Adrenal gland (tissue), 12 donors: ENCODE results near the gene LRRC15. TPM values are rescaled to one million over a fixed set of nuclear protein-coding genes. Genes with fewer than 3 reads are reported as not detected.
A peak's percentile ranks its signal among the peaks of the same experiment; 100 is the strongest.

Experiments used
- DNase-seq, 7 donors: peaks; one replicate each; pipeline ENCODE4 v3.0.0-alpha.2; 2019 to 2020
- H3K27ac ChIP-seq, 5 donors: fragments of 200-600 bp; sonication (generic) in 4 of 5; 1 replicate in 3 of 5; 2 replicates in 2 of 5; pipeline versions ENCODE4 v1.5.1 to v1.8.0; 2016 to 2020; ENCODE audit warnings: mild to moderate bottlenecking in 1 of 5
- H3K27me3 ChIP-seq: fragments of 200-600 bp; 2 replicates; pipeline ENCODE4 v1.8.0; 2021
- H3K36me3 ChIP-seq, 2 donors: fragments of 200-600 bp; replicated peaks in 1 of 2; 1 replicate in 1 of 2; 2 replicates in 1 of 2; pipeline versions ENCODE4 v1.5.1 to v1.8.0; 2018 to 2022
- H3K4me1 ChIP-seq, 2 donors: fragments of 200-600 bp; replicated peaks in 1 of 2; 1 replicate in 1 of 2; 2 replicates in 1 of 2; pipeline versions ENCODE4 v1.5.1 to v1.8.0; 2018 to 2021
- H3K4me3 ChIP-seq, 4 donors: fragments of 200-600 bp; sonication (generic) in 3 of 4; one replicate each; pipeline ENCODE4 v1.5.1; 2016 to 2018
- H3K9me3 ChIP-seq, 3 donors: fragments of 200-600 bp; sonication (generic) in 1 of 3; replicated peaks in 1 of 3; 1 replicate in 2 of 3; 2 replicates in 1 of 3; pipeline versions ENCODE4 v1.5.1 to v1.8.0; 2016 to 2021
- CTCF ChIP-seq, 6 experiments: fragments of 450-650 bp in 4 of 6; fragments of 200-600 bp in 2 of 6; sonication (generic) in 1 of 6; IDR thresholded peaks; 1 replicate in 5 of 6; 2 replicates in 1 of 6; pipeline versions ENCODE4 v1.5.1 to v1.8.0; 2016 to 2021; ENCODE audit warnings: antibody characterized with exemption in 6 of 6, mild to moderate bottlenecking in 2 of 6, moderate library complexity in 1 of 6
- POLR2A ChIP-seq, 2 donors: fragments of 450-650 bp; IDR thresholded peaks; one replicate each; pipeline ENCODE4 v1.6.1; 2017; ENCODE audit warnings: antibody characterized with exemption in 2 of 2, mild to moderate bottlenecking in 2 of 2, moderate library complexity in 1 of 2
- WGBS, 4 donors: extraction: QIAGEN DNeasy Blood & Tissue Kit in 2 of 4; methylation state at CpG; one replicate each; pipeline versions ENCODE4 v1.1.5 to v1.1.7; 2013 to 2017; 5-methylcytosine and 5-hydroxymethylcytosine counted together
- intact Hi-C, 2 donors: fragments of 100-400 bp; cut with DNase I; formaldehyde crosslinking; loops; one replicate each; pipeline versions ENCODE4 v1.14.1 to v1.15.0; 2022 to 2023
- polyA plus RNA-seq, 3 donors: library from polyadenylated mRNA; stranded (reverse); fragments of 200-250 nt in 2 of 3; fragments of 350-450 nt in 1 of 3; fragmentation: Illumina TruSeq in 1 of 3; extraction: RNeasy Lipid Tissue Mini Kit (QIAGEN cat#74804) in 1 of 3; gene quantifications; one replicate each; pipeline ENCODE4 v1.2.3, GENCODE V29; 2013 to 2014
- total RNA-seq, 9 donors: library from RNA; depleted of rRNA in 4 of 9; stranded (reverse); fragments of >200 nt in 4 of 9; fragments of 120-200 nt in 1 of 9; fragmentation: NEBNext Ultra II Directional in 1 of 9; extraction: Animal tissue kit (Norgen Biotek cat#: 25700) in 1 of 9; gene quantifications; one replicate each; pipeline versions ENCODE4 v1.1.0 to v1.2.4, GENCODE V29; 2013 to 2023
- donor health status: healthy with polysubstance abuse.
- donor health status: Bipolar disorder and iron deficiency.
- donor health status: DM: yes; HTN: yes; CAD: no.
- donor health status: DM: no; HTN: no; CAD: no.
- donor health status: DM: no; HTN: no; CAD: no.
- donor health status: DM: yes; HTN: yes; CAD: no.

Gene LRRC15
- total and polyA plus RNA-seq, 12 donors: 0.05 to 0.31 (median 0.12) TPM; not detected in 2

GRCh38 chr3:194313560-194314387 lies 55.8 kb downstream of the LRRC15 start:
- WGBS, 4 donors: 29 to 51% (median 41%) methylated on average over 11 to 15 of the region's 15 CpGs
- Histone ChIP-seq H3K36me3 (no peaks in the 10 kb centered on the region), H3K9me3 (no peaks in the 10 kb centered on the region), H3K4me3 (no peak overlapping the region), H3K4me1 (peaks cover 16 to 33% of the 10 kb centered on the region in 2 donors), H3K27ac (peak overlapping the region in 4 of 5 donors; percentile 47 to 93 (median 62)), H3K27me3 (no peaks in the 10 kb centered on the region)
- TF ChIP-seq POLR2A (IDR thresholded peaks at IDR 0.05) (no peak), CTCF (IDR thresholded peaks at IDR 0.05) (peak in 2 of 6 experiments; percentile 26)
- intact Hi-C loops: loop anchor here (2.0 to 10.0 kb wide), 5 partner anchors 41 to 649 kb away; partner anchors contain the start of gene HES1 (in 1 of the 2)
- peak; percentile 51 to 77 (median 73) for DNase-seq

- 2 to 14% (median 7%) methylated on average over 13 to 16 of the region's 16 CpGs for WGBS, 4 donors
- no peaks in the 10 kb centered on the region for H3K27me3 ChIP-seq
- H3K9me3 ChIP-seq: no peaks in the 10 kb centered on the region
- TF ChIP-seq POLR2A (IDR thresholded peaks at IDR 0.05) (peak; percentile 61 to 85), CTCF (IDR thresholded peaks at IDR 0.05) (peak in 1 of 6 experiments; percentile 20)
- no peaks in the 10 kb centered on the region for H3K36me3 ChIP-seq
- peak overlapping the region in 2 of 4 donors; percentile 15 to 42 for H3K4me3 ChIP-seq
- intact Hi-C loops: loop anchor here (5.0 to 10.0 kb wide), 3 partner anchors 41 to 648 kb away; partner anchors contain the start of gene HES1 (in 1 of the 2)
- H3K4me1 ChIP-seq: peaks cover 26 to 38% of the 10 kb centered on the region in 2 donors
- H3K27ac ChIP-seq: peak overlapping the region; percentile 23 to 93 (median 73)
- peak; percentile 73 to 95 (median 92) for DNase-seq
Observed at GRCh38 chr3:194312743-194313281, 56.7 kb downstream of the LRRC15 start.

GRCh38 chr3:194312186-194312742 lies 57.3 kb downstream of the LRRC15 start:
- intact Hi-C loops: loop anchor here (5.0 to 10.0 kb wide), 3 partner anchors 40 to 647 kb away; partner anchors contain the start of gene HES1 (in 1 of the 2)
- H3K4me1 ChIP-seq: peaks cover 27 to 38% of the 10 kb centered on the region in 2 donors
- peak in 1 of 7 donors; percentile 41 for DNase-seq
- no peaks in the 10 kb centered on the region for H3K9me3 ChIP-seq
- no peaks in the 10 kb centered on the region for H3K36me3 ChIP-seq
- H3K27me3 ChIP-seq: no peaks in the 10 kb centered on the region
- TF ChIP-seq CTCF (IDR thresholded peaks at IDR 0.05): no peak
- no peak for TF ChIP-seq POLR2A (IDR thresholded peaks at IDR 0.05)
- WGBS, 4 donors: 33 to 44% (median 34%) methylated on average over 7 of the region's 7 CpGs
- H3K27ac ChIP-seq: peak overlapping the region; percentile 0 to 93 (median 73)
- H3K4me3 ChIP-seq: peak overlapping the region in 2 of 4 donors; percentile 15 to 42

- peak in 1 of 7 donors; percentile 3 for DNase-seq
- no peaks in the 10 kb centered on the region for H3K36me3 ChIP-seq
- H3K27ac ChIP-seq: peak overlapping the region in 1 of 5 donors; percentile 93
- peak overlapping the region in 1 of 4 donors; percentile 42 for H3K4me3 ChIP-seq
- WGBS, 4 donors: 93 to 96% (median 95%) methylated on average over 2 of the region's 2 CpGs
- no peaks in the 10 kb centered on the region for H3K9me3 ChIP-seq
- TF ChIP-seq CTCF (IDR thresholded peaks at IDR 0.05) (no peak), POLR2A (IDR thresholded peaks at IDR 0.05) (no peak)
- intact Hi-C loops: loop anchor here (5.0 to 10.0 kb wide), 3 partner anchors 39 to 646 kb away; partner anchors contain the start of gene HES1 (in 1 of the 2)
- H3K27me3 ChIP-seq: no peaks in the 10 kb centered on the region
- peaks cover 27 to 37% of the 10 kb centered on the region in 2 donors for H3K4me1 ChIP-seq
Observed at GRCh38 chr3:194311000-194311399, 58.5 kb downstream of the LRRC15 start.
